BLaER1 (cell line): ENCODE data around the gene SASS6.

Experiments used
- H3K27ac ChIP-seq: shearing (Covaris generic); formaldehyde crosslinking; 2 replicates; pipeline ENCODE4 v1.8.1; 2022
- H3K27me3 ChIP-seq: shearing (Covaris generic); formaldehyde crosslinking; 2 replicates; pipeline ENCODE4 v1.8.1; 2022
- H3K36me3 ChIP-seq: shearing (Covaris generic); formaldehyde crosslinking; 2 replicates; pipeline ENCODE4 v1.8.1; 2022
- H3K4me1 ChIP-seq: shearing (Covaris generic); formaldehyde crosslinking; 2 replicates; pipeline ENCODE4 v1.8.1; 2022
- H3K4me2 ChIP-seq: shearing (Covaris generic); formaldehyde crosslinking; 2 replicates; pipeline ENCODE4 v1.8.1; 2022
- H3K4me3 ChIP-seq: shearing (Covaris generic); formaldehyde crosslinking; 2 replicates; pipeline ENCODE4 v1.8.1; 2022
- H3K9ac ChIP-seq: shearing (Covaris generic); formaldehyde crosslinking; 2 replicates; pipeline ENCODE4 v1.8.1; 2022
- H3K9me3 ChIP-seq: shearing (Covaris generic); formaldehyde crosslinking; 2 replicates; pipeline ENCODE4 v1.8.1; 2022
- H4K20me1 ChIP-seq: shearing (Covaris generic); formaldehyde crosslinking; 2 replicates; pipeline ENCODE4 v1.8.1; 2022
- Cebpa-rat ChIP-seq: shearing (Covaris generic); IDR thresholded peaks from 2 replicates; pipeline ENCODE4 v1.8.1; 2022

Gene SASS6

GRCh38 chr1:100132566-100133477 lies at the start of gene SASS6, which contains the start of gene TRMT13:
Gene SASS6 (minus strand): TSS chr1:100132930. CDS start chr1:100132814, 116 bp downstream.
Gene TRMT13 (plus strand): TSS chr1:100133163. CDS start chr1:100133169, 6 bp downstream.
- H3K36me3 ChIP-seq: peaks cover 14% of the 10 kb centered on the region
- H3K4me2 ChIP-seq: peak within 1 kb of the TSS; percentile 84
- peak within 1 kb of the TSS; percentile 96 for H3K4me3 ChIP-seq
- H3K9ac ChIP-seq: peak within 1 kb of the TSS; percentile 88
- no peaks in the 10 kb centered on the region for H3K27me3 ChIP-seq
- H3K27ac ChIP-seq: peak within 1 kb of the TSS; percentile 80
- H3K9me3 ChIP-seq: no peaks in the 10 kb centered on the region
- H4K20me1 ChIP-seq: no peaks in the 10 kb centered on the region
- no peak for TF ChIP-seq Cebpa-rat
- H3K4me1 ChIP-seq: peaks cover 35% of the 10 kb centered on the region

DNA sequence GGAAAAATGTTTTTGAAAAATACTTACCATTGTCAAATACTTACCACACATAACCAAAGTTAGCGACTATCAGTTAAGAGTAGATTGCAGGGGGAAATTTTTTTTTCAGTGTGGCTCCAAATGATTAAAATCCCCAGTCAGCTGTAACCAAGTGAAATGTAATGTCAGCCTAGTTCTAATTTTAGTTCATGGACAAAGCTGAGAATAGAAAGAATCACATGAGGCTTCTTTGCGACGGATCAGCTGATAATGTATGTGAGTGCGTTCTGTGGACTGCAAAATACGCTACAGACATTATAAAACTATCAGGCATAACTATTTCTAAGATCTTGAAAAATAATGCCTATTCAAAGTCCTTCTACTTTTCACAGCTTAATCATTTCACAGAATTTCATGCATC lies 45.4 kb upstream of the SASS6 start, which contains the start of gene LRRC39:
Gene LRRC39, minus strand, starts transcription at position 166 of the 400 bp plus-strand sequence. CDS start 9,740 bp downstream, outside the sequence.
- H3K9me3 ChIP-seq: no peaks in the 10 kb centered on the region
- H3K9ac ChIP-seq: no peak within 1 kb of the TSS
- H3K27me3 ChIP-seq: no peaks in the 10 kb centered on the region
- H3K4me1 ChIP-seq: no peaks in the 10 kb centered on the region
- H4K20me1 ChIP-seq: no peaks in the 10 kb centered on the region
- no peaks in the 10 kb centered on the region for H3K36me3 ChIP-seq
- H3K4me2 ChIP-seq: no peak within 1 kb of the TSS
- H3K27ac ChIP-seq: no peak within 1 kb of the TSS
- TF ChIP-seq Cebpa-rat: no peak
- no peak within 1 kb of the TSS for H3K4me3 ChIP-seq

DNA sequence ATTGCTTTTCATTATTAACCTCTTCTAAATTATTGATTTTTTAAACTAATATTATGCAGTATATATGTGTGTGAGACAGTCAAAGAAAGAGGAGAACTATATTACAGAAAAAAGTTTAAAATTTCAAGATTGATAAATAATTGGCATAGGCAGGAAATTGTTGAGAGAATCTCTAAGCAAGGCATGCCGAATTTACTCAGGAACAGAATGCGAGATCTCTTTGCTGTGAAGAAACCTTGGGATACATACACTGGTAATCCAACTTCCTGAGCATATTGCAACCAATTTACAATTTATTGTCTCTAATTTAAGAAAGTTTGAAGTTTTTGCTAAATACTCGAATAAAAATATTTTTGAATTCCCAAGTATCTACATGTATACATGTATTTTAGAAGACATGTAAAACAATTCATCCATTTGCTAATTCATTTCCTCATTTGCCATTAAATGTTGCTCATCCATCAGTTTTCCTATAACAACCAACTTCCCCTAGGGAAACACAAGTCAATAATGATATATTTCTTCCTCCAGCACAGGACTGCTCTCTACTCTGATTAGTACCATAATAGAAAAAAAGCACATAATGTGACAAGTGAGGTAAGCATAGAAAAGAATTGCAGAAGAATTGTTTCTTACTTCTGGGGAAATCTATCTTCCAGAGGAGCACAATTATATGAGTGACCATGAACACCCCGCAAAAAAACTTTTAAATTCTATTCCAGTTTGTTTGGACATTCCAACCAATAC lies 44.7 kb upstream of the SASS6 start:
- no peaks in the 10 kb centered on the region for H3K9me3 ChIP-seq
- no peak overlapping the region for H3K4me2 ChIP-seq
- no peaks in the 10 kb centered on the region for H3K27me3 ChIP-seq
- H3K36me3 ChIP-seq: no peaks in the 10 kb centered on the region
- no peaks in the 10 kb centered on the region for H3K4me1 ChIP-seq
- TF ChIP-seq Cebpa-rat: no peak
- H3K9ac ChIP-seq: no peak overlapping the region
- H3K27ac ChIP-seq: no peak overlapping the region
- H3K4me3 ChIP-seq: no peak overlapping the region
- H4K20me1 ChIP-seq: no peaks in the 10 kb centered on the region

DNA sequence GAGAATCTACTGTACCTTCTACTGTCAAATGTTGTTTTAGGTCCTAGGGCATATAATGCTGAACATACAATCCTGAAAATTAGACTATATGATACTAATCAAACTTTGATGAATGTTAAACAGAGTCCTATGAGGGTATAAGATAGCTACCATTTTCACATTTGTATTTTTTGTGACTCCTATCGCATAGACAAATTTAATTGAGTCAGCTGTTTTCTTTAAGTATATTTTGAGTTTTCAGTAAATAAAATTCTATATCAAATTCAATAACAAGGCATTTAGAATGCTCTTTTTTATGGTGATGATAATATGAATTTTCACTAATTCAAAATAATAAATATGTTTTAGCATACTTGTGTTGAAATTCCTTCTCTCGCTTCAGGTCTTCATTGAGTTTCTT lies 35.3 kb upstream of the SASS6 start:
- no peaks in the 10 kb centered on the region for H3K9me3 ChIP-seq
- H3K36me3 ChIP-seq: no peaks in the 10 kb centered on the region
- H3K9ac ChIP-seq: no peak overlapping the region
- peaks cover 9% of the 10 kb centered on the region; the same call in 1 of the 2 replicates for H3K4me1 ChIP-seq
- no peak overlapping the region for H3K4me2 ChIP-seq
- no peak overlapping the region for H3K27ac ChIP-seq
- no peak overlapping the region for H3K4me3 ChIP-seq
- H4K20me1 ChIP-seq: no peaks in the 10 kb centered on the region
- no peak for TF ChIP-seq Cebpa-rat
- H3K27me3 ChIP-seq: no peaks in the 10 kb centered on the region

- no peaks in the 10 kb centered on the region for H4K20me1 ChIP-seq
- H3K4me1 ChIP-seq: peaks cover 9% of the 10 kb centered on the region; the same call in 1 of the 2 replicates
- no peaks in the 10 kb centered on the region for H3K27me3 ChIP-seq
- H3K9ac ChIP-seq: no peak overlapping the region
- H3K27ac ChIP-seq: no peak overlapping the region
- H3K9me3 ChIP-seq: no peaks in the 10 kb centered on the region
- no peak overlapping the region for H3K4me3 ChIP-seq
- H3K4me2 ChIP-seq: no peak overlapping the region
- no peak for TF ChIP-seq Cebpa-rat
- H3K36me3 ChIP-seq: no peaks in the 10 kb centered on the region
Measured at GRCh38 chr1:100164702-100165101, 32.0 kb upstream of the SASS6 start.

GRCh38 chr1:100164216-100164615 lies 31.5 kb upstream of the SASS6 start:
- no peak for TF ChIP-seq Cebpa-rat
- no peak overlapping the region for H3K4me3 ChIP-seq
- H3K4me2 ChIP-seq: peak overlapping the region; percentile 9; the same call in 1 of the 2 replicates
- H4K20me1 ChIP-seq: no peaks in the 10 kb centered on the region
- H3K9me3 ChIP-seq: no peaks in the 10 kb centered on the region
- no peaks in the 10 kb centered on the region for H3K27me3 ChIP-seq
- H3K9ac ChIP-seq: no peak overlapping the region
- no peaks in the 10 kb centered on the region for H3K36me3 ChIP-seq
- H3K27ac ChIP-seq: no peak overlapping the region
- H3K4me1 ChIP-seq: peaks cover 9% of the 10 kb centered on the region; the same call in 1 of the 2 replicates

GRCh38 chr1:100162881-100163280 lies 30.2 kb upstream of the SASS6 start:
- Histone ChIP-seq H3K4me3 (no peak overlapping the region), H3K27me3 (no peaks in the 10 kb centered on the region), H3K27ac (no peak overlapping the region), H3K9ac (no peak overlapping the region), H3K9me3 (no peaks in the 10 kb centered on the region), H3K36me3 (no peaks in the 10 kb centered on the region), H3K4me1 (peaks cover 9% of the 10 kb centered on the region; the same call in 1 of the 2 replicates), H3K4me2 (no peak overlapping the region), H4K20me1 (no peaks in the 10 kb centered on the region)
- no peak for TF ChIP-seq Cebpa-rat

- H3K27ac ChIP-seq: no peak overlapping the region
- no peak for TF ChIP-seq Cebpa-rat
- H3K4me3 ChIP-seq: no peak overlapping the region
- no peaks in the 10 kb centered on the region for H3K4me1 ChIP-seq
- no peaks in the 10 kb centered on the region for H4K20me1 ChIP-seq
- no peaks in the 10 kb centered on the region for H3K27me3 ChIP-seq
- peaks cover 15% of the 10 kb centered on the region for H3K36me3 ChIP-seq
- no peak overlapping the region for H3K4me2 ChIP-seq
- no peaks in the 10 kb centered on the region for H3K9me3 ChIP-seq
- H3K9ac ChIP-seq: no peak overlapping the region
Measured at GRCh38 chr1:100152271-100152670, 19.5 kb upstream of the SASS6 start.

- no peaks in the 10 kb centered on the region for H3K4me1 ChIP-seq
- H3K27ac ChIP-seq: no peak overlapping the region
- TF ChIP-seq Cebpa-rat: no peak
- H4K20me1 ChIP-seq: no peaks in the 10 kb centered on the region
- no peaks in the 10 kb centered on the region for H3K9me3 ChIP-seq
- no peaks in the 10 kb centered on the region for H3K27me3 ChIP-seq
- H3K4me3 ChIP-seq: no peak overlapping the region
- H3K4me2 ChIP-seq: no peak overlapping the region
- peaks cover 20% of the 10 kb centered on the region for H3K36me3 ChIP-seq
- no peak overlapping the region for H3K9ac ChIP-seq
Measured at GRCh38 chr1:100151679-100152078, 18.9 kb upstream of the SASS6 start.
